Nucleus accumbens (tissue), 56 donors: ENCODE data around the gene AKIRIN2.

Source experiments
- DNase-seq, 56 donors: peaks; one replicate each; lab custom pipeline; 2025; lab: John Stamatoyannopoulos, UW

Gene AKIRIN2

DNA sequence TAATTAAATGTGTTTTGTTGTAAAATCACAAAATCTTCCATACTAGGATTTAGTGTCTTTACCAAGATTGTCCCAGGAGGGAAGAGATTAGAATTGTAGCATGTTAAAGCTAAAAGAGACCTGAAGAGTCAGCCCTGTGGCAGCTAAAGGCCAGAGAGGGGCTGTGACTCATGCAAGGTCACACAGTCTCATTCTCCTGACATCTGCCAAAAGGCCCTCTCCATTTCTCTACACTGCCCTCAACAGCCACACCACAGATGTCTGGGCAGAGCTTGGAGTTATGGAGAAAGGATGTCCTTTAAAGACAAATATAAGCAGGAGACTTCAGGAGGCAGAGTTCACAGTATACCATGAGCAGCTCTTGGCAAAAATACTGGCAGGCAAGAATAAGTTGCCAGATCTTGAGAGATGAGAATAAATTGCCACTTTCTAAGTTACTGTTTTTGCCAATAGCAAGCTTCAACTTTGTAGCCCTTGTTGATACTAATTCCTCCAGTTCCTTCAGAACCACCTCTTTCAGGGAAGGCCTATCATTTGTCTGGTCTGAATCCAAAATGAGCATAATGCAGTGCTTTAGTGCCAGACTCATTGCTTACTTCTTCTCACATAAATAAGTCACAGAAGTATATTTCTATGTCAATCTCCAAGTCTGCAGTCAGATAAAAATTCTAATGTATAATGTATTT is 41.7 kb downstream of the AKIRIN2 start:
- no peak for DNase-seq

DNA sequence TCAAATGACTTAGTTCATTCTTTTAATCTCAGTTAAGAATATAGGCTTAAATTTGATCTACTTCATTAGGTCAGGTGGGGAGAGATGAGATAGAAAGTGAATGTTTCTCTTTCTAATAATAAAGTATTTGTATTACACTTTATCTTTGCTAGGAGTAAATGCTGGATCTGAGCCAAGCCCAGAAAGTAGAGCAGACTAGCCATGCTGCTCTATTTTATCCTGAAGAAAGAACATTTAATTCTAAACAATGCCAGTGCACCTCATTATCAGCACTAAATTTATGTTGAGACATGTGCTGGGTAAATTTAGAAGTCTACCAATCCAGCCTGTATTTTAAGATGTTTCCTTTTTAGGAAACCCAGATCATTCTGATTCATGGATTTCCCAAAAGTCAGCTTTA is 43.5 kb downstream of the AKIRIN2 start:
- no peak for DNase-seq

DNA sequence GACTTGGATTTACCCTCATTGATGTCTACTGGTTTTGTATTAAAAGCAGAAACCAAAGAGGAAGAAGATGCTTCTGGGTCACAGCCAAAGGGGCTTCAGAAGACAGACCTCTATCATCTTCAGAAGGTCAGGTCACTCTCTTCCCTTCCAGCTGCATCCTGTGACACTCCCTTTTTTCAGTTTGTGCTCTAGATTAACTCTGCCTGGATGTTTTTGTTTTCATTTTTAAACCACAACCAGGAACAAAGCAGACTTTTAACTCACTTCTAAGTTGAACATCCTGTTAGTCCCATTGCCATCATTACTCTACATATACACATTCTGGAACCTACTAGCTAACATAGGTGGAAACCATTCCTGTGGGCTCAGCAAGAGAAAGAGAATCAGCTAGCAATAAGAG is 45.2 kb downstream of the AKIRIN2 start:
- no peak for DNase-seq

- DNase-seq = no peak
Observed at GRCh38 chr6:87655824-87656223, 46.2 kb downstream of the AKIRIN2 start.

- DNase-seq = no peak
Observed at GRCh38 chr6:87654875-87655454, 47.1 kb downstream of the AKIRIN2 start.

- DNase-seq = no peak
Observed at GRCh38 chr6:87654122-87654521, 47.9 kb downstream of the AKIRIN2 start.

- no peak for DNase-seq
Observed at GRCh38 chr6:87653074-87653962, 48.7 kb downstream of the AKIRIN2 start.

- DNase-seq = no peak
Observed at GRCh38 chr6:87645080-87645479, 57.0 kb downstream of the AKIRIN2 start.

- no peak for DNase-seq
Observed at GRCh38 chr6:87641065-87641692, 60.9 kb downstream of the AKIRIN2 start.

DNA sequence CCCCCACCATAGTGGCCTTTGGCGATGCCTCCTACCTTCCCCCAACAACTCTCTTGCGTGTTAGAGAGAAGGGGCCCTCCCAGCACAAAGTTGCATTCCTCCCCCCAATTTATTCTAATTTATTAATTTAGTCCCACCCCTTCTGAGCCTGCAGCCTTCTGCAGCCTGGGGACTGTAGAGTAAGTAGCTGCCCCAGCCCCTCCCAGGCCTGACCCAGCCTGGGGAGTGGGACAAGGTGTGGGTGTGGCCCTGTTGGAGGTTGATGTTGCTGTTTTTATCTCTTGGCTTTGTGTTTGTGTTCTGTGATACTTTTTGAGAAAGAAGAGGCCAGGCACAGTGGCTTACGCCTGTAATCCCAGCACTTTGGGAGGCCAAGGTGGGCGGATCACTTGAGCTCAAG is 62.7 kb downstream of the AKIRIN2 start:
- DNase-seq = no peak

GRCh38 chr6:87637106-87637505 is 64.9 kb downstream of the AKIRIN2 start:
- no peak for DNase-seq

GRCh38 chr6:87636315-87636714 is 65.7 kb downstream of the AKIRIN2 start:
- no peak for DNase-seq

- DNase-seq = no peak
Observed at GRCh38 chr6:87633851-87634250, 68.2 kb downstream of the AKIRIN2 start.

DNA sequence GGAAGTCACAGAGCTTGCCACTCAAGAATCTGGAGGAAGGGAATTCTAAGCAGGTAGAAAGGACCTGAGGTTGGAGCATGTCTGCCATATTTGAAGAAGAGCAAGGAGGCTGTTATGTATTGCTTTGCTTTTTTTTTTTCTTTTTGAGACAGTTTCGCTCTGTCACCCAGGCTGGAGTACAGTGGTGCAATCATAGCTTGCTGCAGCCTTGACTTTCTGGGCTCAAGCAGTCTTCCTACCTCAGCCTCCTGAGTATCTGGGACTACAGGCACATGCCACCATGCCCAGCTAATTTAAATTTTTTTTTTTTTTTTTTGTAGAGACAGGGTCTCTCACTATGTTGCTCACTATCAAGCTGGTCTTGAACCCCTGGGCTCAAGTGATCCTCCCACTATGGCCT is 71.3 kb downstream of the AKIRIN2 start:
- DNase-seq = no peak

- DNase-seq = no peak
Observed at GRCh38 chr6:87628881-87629280, 73.2 kb downstream of the AKIRIN2 start.

DNA sequence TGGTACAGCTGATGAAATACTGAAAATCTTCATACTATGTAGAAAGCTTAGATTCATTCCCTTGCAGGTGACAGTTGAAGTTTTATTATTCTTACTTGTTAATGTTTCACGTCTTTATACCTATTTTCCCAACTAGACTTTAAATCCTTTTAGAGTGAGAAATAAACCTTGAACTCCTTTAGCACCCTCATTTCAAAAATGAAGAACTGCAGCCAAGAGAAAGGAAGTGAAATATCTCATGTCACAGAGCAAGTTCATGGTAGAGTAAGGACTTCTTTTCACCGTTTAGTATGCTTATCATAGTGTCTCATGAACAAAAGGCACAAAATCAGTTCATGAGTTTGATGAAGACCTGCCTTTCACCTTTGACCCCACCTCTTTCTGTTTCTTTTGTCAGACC is 73.6 kb downstream of the AKIRIN2 start:
- DNase-seq = no peak
